ENCODE data around the gene LYRM9. TPM values are rescaled to one million over a fixed set of nuclear protein-coding genes. Genes with fewer than 3 reads are reported as not detected.

Gene LYRM9
- total and polyA plus RNA-seq, 2 of the 8 experiments (the other 6 are each of a cell fraction or from before 2014, with no cell fraction given) = 4.3 to 5.2 TPM

DNA sequence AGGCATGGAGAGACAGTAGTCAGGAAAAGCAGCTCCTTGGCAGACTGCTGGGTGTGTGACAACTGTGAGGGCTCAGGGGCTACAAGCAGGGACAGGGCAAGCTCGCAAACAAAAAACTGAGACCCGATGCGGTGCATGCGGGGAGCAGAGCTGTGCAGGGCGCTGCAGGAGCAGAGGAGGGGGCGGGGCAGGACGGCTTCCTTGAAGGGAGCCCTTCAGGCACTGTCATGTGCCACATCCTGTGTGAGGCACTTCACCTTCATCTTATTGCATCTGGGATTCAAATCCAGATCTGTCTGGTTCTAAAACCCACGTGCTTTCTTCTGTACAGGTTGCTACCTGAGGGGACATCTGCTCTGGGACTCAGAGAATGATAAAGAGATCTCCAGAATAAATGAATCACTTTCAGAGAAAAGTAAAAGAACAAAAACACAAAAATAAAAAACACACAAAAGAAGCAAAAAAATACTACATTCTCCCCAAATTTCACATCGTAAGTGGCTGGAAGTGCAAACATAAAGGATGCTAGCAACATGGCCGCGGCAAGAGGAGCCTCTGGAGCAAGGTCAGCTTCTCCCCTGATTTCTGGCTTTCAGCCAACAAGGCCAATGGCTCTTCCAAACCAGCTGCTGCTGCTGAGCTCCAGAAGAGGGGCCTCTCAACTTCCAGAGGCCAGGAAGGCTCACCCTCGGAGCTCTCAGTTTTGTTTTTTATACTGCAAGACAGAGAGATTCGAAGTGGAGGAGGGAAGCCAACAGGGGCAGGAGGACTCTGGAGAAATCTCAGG is 14.2 kb downstream of the LYRM9 start:
- H2BK120ac ChIP-seq (replicated peaks; ENCODE audit: low read depth, low read length) = no peak overlapping the region
- no peaks in the 10 kb centered on the region; a peak in 1 of 7 replicates for H3K4me1 ChIP-seq (replicated peaks in 1 of 4; ENCODE audit: control insufficient read depth in 3 of 4, insufficient read depth in 4 of 4, low read length in 3 of 4)
- no peaks in the 10 kb centered on the region for H3K79me1 ChIP-seq (ENCODE audit: low read depth, low read length)
- no peaks in the 10 kb centered on the region for H3K9me3 ChIP-seq (ENCODE audit: insufficient read depth in 2 of 2, low read depth in 1 of 2, low read length in 1 of 2)
- no peak overlapping the region for H3K4ac ChIP-seq (replicated peaks; ENCODE audit: insufficient read length, low read depth, low read length)
- H3K9ac ChIP-seq (replicated peaks in 1 of 4; ENCODE audit: extremely low read depth in 1 of 4, low read depth in 3 of 4, low read length in 3 of 4) = no peak overlapping the region
- H2BK5ac ChIP-seq (ENCODE audit: low read depth, low read length) = no peak overlapping the region
- WGBS, 2 experiments (ENCODE audit: extremely low coverage in 1 of 2, insufficient coverage in 1 of 2, insufficient read length in 1 of 2, insufficient replicate concordance in 2 of 2, low coverage in 1 of 2, low lambda C conversion rate in 2 of 2, missing lambda C conversion rate in 1 of 2) = 88% methylated on average over 13 of the region's 13 CpGs; no CpG with 5 or more reads in 1 of the 2 experiments
- H3K36me3 ChIP-seq (ENCODE audit: control insufficient read depth in 2 of 4, insufficient read depth in 4 of 4, low read length in 3 of 4) = no peaks in the 10 kb centered on the region
- no peak overlapping the region for H3K14ac ChIP-seq (ENCODE audit: insufficient read length)
- H2BK15ac ChIP-seq (ENCODE audit: low read length) = no peak overlapping the region
- H3K18ac ChIP-seq (ENCODE audit: extremely low read depth, low read length) = no peak overlapping the region
- no peak overlapping the region for H2AK5ac ChIP-seq (ENCODE audit: low read depth, low read length)
- FAIRE-seq (no peak), DNase-seq (ENCODE audit: low read depth in 1 of 2, low spot score in 2 of 2) (no peak)
- no peak overlapping the region for H2AFZ ChIP-seq (ENCODE audit: low read length)
- H3K79me2 ChIP-seq (ENCODE audit: control insufficient read depth in 1 of 2, insufficient read depth in 2 of 2, low read length in 2 of 2) = no peaks in the 10 kb centered on the region
- no peak overlapping the region for H4K91ac ChIP-seq (replicated peaks; ENCODE audit: insufficient read length, low read length)
- POLR2A ChIA-PET (ENCODE audit: partially characterized antibody) = interaction anchor here (0.6 to 2.0 kb wide), 6 partner anchors 8 to 118 kb away, joined by 3 to 6 read pairs (median 4); no protein-coding TSS in a partner anchor
- CTCF ChIA-PET (ENCODE audit: partially characterized antibody) = interaction anchor here (0.8 to 16.1 kb wide), 32 partner anchors 8 to 373 kb away, joined by 3 to 299 read pairs (median 10); partner anchors contain the start of genes LYRM9 and NOS2
- H2BK12ac ChIP-seq (ENCODE audit: low read depth, low read length) = no peak overlapping the region
- TF ChIP-seq SIX5 (IDR thresholded peaks at IDR 0.05; ENCODE audit: low read depth, low read length) (no peak), SIN3A (conservative IDR thresholded peaks at IDR 0.05 in 1 of 2, IDR thresholded peaks at IDR 0.05 in 1 of 2; ENCODE audit: low read depth in 1 of 2, low read length in 2 of 2) (no peak), JUND (IDR thresholded peaks at IDR 0.05; ENCODE audit: low read length) (no peak), YY1 (IDR thresholded peaks at IDR 0.05; ENCODE audit: low read depth, low read length) (no peak), SP1 (IDR thresholded peaks at IDR 0.05; ENCODE audit: low read depth, low read length) (no peak)
- H4K5ac ChIP-seq (ENCODE audit: insufficient read length, low read depth, low read length) = no peak overlapping the region
- 0 out of 7 replicates have a peak, but pooled peaks cover 0 to 3% (median 0%) of the 10 kb centered on the region in 4 experiments for H3K27me3 ChIP-seq (replicated peaks in 1 of 4; ENCODE audit: control insufficient read depth in 3 of 4, extremely low read depth in 1 of 4, insufficient read depth in 3 of 4, low read length in 3 of 4)
- H3K4me3 ChIP-seq (ENCODE audit: extremely low read depth in 1 of 4, insufficient read depth in 2 of 4, low read depth in 3 of 4, low read length in 4 of 4) = no peak overlapping the region
- H3K56ac ChIP-seq (replicated peaks; ENCODE audit: insufficient read length, low read depth, low read length) = no peak overlapping the region
- no peak overlapping the region for H2BK20ac ChIP-seq (ENCODE audit: low read length)
- H4K20me1 ChIP-seq (replicated peaks in 1 of 2; ENCODE audit: control insufficient read depth in 1 of 2, insufficient read depth in 2 of 2, low read length in 2 of 2) = no peaks in the 10 kb centered on the region
- no peak overlapping the region for H3K4me2 ChIP-seq (ENCODE audit: insufficient read depth in 1 of 2, low read depth in 2 of 2, low read length in 2 of 2)
- no peaks in the 10 kb centered on the region for H3K23me2 ChIP-seq (ENCODE audit: low read depth, low read length)
- no peak overlapping the region for H3K23ac ChIP-seq (ENCODE audit: insufficient read length)
- H3K27ac ChIP-seq (ENCODE audit: low read depth, low read length) = no peak overlapping the region
- H4K8ac ChIP-seq (ENCODE audit: extremely low read depth, insufficient read depth, low read length) = no peak overlapping the region

All from H1 (cell line).